M059J (cell line): ENCODE data around the gene GDE1. TPM values are rescaled to one million over a fixed set of nuclear protein-coding genes. Genes with fewer than 3 reads are reported as not detected.
"Not testable (repeated sequence)": the region's sequence is repeated elsewhere in the genome, so short reads cannot be mapped to it uniquely, and the experiment has no call there.

Source experiments
- DNase-seq: peaks from one replicate; pipeline ENCODE4 v3.0.0-alpha.2; 2012; ENCODE audit warnings: low read depth
- total RNA-seq: library from RNA; depleted of rRNA; stranded (reverse); fragments of >200 nt; shearing (Covaris generic); gene quantifications from 2 replicates; pipeline ENCODE4 v1.2.3, GENCODE V29; 2014; rRNA removed

Gene GDE1, protein sequence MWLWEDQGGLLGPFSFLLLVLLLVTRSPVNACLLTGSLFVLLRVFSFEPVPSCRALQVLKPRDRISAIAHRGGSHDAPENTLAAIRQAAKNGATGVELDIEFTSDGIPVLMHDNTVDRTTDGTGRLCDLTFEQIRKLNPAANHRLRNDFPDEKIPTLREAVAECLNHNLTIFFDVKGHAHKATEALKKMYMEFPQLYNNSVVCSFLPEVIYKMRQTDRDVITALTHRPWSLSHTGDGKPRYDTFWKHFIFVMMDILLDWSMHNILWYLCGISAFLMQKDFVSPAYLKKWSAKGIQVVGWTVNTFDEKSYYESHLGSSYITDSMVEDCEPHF
- 62.4 and 65.7 TPM in 2 replicates for total RNA-seq

GRCh38 chr16:19521471-19522396 is at the start of gene GDE1:
Gene GDE1, minus strand, starts transcription at chr16:19522098. Its CDS starts 134 bp downstream, at chr16:19521964.
- peak; percentile 85 for DNase-seq

GRCh38 chr16:19567560-19567959 is 45.7 kb upstream of the GDE1 start:
- no peak for DNase-seq

DNA sequence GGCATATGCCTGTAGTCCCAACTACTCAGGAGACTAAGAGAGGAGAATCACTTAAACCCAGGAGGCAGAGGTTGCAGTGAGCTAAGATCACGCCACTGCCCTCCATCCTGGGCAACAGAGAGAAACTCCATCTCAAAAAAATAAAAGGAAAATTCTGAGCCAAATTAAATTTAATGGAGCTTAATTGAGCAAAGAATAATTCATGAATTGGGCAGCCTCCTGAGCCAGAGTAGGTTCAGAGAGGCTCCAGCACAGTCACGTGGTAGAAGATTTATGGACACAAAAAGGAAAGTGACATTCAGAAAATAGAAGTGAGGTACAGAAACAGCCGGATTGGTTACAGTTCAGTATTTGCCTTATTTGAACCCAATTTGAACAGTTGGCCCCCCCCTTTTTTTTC is 44.5 kb upstream of the GDE1 start:
- no peak for DNase-seq

GRCh38 chr16:19563377-19563776 is 41.5 kb upstream of the GDE1 start:
- DNase-seq = no peak

DNA sequence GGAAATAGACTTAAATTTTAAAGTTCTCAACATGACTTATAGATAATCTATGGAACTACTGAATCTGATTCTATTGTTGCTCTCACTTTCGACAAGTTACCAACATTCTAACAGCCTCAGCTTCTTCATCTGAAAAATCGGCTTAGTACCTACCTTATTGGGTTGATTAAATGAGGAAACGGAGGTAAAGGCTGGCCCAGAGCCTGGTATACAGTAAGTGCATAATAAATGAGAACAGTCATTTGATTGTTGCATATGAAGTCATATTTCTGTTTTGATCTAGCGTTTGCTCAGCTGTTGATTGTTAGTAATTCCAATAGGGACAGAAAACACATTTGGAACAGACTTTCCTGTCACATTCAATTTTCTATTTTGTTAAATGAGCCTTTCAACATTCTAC is 38.2 kb upstream of the GDE1 start:
- DNase-seq = no peak

DNA sequence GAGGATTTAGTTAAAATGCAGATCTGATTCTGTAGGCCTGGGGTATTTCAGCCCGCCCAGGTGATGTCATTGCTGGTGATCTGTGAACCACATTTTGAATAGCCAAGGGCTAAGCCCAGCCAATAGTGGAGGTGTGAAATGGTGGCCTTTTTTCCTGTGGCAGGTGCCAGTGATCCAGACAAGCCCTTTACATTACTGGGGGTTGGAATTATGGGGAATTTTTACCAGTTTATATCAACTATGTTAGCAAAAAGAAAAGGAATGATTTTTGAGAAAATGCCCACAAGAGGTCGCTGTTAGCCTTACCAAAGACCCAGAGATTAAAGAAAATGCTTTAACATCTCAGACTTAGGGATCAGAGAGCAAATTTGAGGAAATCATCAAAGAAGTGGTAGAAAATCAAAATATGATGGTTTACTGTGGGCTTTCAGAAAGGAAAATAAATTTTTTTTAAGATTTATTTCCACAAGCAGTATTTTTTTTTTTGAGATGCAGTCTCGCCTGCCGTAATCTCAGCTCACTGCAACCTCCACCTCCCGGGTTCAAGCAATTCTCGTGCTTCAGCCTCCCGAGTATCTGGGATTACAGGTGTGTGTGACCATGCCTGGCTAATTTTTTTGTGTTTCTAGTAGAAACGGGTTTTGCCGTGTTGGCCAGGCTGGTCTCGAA is 37.5 kb upstream of the GDE1 start:
- DNase-seq = peak; percentile 58

DNA sequence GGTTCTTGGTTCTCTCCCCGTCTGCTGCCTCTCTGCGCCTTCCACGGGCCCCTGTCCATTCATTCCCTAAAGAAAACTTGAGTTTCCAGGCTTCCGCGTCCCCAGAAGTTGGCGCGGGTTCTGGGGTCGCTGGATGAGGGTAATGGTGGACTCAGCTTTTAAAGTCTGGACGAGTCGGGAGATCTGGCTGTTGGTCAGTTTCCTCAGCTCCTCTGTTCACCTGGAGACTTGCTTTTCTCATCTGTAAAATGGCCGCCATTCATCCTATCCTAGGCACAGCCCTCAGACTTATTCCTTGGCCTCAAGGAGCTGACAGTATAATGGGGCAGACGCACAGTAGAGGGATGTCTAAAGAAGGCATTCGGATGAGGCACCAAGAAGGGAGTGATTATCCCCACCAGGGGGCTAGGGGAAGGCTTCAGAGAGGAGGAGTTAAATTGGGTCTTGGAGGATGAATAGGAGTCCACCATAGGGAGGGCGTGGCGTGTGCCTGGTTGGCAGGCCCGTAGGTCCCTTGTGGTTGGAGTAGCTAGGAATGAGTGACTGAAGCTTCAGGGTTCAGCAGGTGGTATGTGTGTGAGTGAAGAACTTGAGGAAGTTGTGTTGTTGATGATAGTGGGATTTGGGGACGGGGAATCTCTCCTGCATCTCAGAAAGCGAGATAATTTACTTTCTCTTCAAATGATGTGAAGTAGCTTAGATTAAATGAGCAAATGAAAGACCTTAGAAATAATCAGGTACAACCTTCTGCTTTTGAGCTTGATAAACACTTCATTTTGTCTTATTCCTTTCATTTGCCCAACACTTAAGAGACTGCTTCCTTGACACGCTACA is 34.3 kb upstream of the GDE1 start:
- DNase-seq = peak; percentile 13

GRCh38 chr16:19555186-19555937 is 33.5 kb upstream of the GDE1 start, which contains the start of gene VPS35L:
Gene VPS35L, plus strand, starts transcription at chr16:19555703. Its CDS starts 27 bp downstream, at chr16:19555730.
- DNase-seq = peak; percentile 95

DNA sequence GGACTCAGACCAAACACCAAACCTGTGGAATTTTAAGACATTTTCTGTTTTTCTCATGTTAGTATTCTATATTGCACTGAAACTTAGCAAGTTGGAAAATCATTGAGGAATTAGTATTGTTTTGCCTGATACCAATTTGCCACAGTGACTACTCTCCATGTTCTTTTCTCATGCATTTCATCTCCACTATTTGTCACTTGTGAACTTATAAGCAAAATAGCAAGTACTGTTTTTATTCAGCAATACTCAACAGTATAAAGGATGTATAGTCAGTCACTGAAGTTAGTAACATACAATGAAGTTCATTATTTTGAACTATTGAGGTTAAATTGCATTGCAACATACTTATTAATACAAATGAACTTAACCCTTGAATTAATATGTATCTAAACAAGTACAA is 27.8 kb upstream of the GDE1 start:
- DNase-seq = no peak

DNA sequence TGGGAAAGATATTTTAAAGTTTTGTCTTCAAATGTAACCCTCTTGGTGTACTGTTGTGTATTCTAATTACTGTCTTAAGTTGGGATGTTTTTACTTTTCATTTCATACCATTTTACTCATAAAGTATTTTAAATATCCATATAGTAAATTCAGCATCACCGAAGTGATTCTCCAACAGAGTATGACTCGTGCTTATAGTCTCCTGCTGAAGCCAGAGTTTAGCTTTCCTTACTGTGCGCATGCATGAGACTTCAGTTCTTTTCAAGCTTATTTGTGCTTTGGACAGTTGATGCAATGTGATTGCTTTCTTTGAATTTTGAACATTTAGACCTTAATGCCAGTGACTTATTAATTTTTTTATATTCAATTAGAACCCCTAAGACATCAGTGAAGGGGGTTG is 26.2 kb upstream of the GDE1 start:
- DNase-seq = no peak

DNA sequence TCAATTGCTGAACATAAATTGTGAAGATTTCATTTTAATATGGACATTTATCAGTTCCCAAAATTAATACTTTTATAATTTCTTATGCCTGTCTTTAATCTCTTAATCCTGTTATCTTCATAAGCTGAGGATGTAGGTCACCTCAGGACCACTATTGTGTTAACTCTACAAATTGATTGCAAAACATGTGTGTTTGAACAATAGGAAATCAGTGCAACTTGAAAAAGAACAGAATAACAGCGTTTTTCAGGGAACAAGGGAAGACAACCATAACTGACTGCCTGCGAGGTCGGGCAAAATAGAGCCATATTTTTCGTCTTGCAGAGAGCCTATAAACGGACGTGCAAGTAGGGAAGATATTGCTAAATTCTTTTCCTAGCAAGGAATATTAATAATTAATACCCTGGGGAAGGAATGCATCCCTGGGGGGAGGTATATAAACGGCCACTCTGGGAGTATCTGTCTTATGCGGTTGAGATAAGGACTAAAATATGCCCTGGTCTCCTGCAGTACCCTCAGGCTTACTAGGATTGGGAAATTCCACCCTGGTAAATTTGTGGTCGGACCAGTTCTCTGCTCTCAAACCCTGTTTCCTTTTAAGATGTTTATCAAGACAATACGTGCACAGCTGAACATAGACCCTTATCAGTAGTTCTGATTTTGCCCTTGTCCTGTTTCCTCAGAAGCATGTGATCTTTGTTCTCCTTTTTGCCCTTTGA is 21.5 kb upstream of the GDE1 start:
- DNase-seq = not testable (repeated sequence)

DNA sequence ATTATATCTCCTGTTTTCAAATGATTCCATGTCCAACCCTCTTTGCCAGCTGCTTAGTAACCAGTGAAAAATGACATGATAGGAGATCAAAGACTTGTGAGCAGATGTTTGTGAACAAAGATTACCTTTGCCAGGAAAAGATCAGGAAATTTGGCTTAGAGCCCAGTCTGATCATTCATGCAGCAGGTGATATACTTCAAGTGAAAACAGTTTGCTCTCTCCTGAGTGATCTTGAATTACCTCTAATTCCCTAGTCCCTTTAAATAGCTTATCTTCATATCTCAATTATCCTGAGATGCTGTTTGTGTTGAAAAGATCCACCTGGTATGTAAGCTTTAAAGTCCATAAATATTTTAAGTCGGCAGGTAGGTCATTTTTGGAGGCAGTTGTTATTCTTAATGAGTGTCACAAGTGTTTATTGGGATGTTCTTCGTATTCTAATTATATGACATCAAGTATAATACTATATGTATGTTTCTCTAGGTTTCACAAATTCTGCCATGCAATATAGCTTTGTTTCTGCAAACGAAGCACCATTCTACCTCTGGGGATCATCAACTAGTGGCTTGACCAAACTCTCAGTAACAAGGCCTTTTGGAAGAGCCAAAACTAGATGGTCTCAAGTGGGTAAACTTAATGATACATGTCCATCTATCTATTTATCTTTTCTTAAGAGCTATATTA is 20.4 kb upstream of the GDE1 start:
- DNase-seq = no peak

DNA sequence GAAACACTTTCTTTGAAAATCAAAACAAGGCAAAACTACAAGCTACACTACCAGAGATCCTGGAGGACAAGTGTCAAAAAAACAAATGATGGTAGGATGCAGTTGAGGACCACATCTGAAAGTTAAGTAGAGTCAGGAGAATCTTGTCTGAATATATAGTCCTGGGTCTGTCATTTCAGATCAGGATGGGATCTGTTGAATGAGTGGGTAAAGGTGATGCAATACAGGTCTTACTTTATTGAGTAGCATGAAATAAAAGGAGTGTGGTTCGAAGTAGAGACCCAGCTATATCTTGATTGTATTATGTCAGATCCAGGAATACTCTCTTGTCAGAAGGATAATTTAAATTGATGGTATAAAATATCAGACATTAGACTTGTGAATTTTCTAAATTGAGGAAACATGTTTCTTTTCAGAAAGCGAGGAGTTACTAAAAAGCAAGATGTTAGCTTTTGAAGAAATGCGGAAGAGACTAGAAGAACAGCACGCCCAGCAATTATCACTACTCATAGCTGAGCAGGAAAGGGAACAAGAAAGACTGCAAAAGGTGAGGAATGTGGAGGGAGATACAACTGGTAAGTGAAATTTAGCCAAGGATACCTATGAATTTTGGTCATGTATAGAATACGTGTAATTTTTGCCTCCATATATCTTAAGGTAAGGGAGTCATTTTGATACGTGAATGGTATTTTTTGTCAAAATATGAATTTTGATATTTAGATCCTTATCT is 18.5 kb upstream of the GDE1 start:
- DNase-seq = no peak

DNA sequence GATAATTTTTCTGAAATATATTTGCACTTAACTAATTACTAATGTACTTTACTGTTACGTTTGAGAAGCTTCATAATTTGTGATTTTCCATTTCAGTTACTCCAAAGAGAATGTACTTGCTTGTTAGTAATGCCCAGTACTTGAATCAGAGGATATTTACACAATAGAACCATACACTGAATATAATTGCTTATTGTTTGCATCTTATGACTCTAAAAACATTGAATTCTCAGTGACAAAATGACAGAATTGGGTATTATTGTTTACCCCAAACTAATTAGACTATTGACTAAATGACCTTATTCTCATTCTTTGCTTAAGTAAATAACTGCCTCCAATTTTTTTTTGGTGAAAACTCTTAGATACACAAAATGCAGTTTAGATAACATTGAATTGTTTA is 10.7 kb upstream of the GDE1 start:
- DNase-seq = no peak

DNA sequence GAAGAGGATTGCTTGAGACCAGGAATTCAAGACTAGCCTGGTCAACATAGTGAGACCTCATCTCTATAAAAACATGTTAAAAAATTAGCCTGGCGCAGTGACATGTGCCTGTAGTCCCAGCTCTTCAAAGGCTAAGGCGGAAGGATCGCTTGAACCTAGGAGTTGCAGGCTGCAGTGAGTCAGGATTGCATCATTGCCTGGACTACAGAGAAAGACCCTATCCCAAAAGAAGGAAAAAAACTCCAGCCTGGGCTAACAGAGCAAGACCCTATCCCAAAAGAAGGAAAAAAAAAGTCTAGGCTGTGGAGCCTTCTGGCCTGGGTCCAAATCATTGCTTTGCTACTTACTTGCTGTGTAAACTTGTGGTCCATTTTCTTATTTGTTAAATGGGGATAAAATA is 6.8 kb upstream of the GDE1 start:
- DNase-seq = no peak

GRCh38 chr16:19527161-19527560 is 5.3 kb upstream of the GDE1 start:
- DNase-seq = no peak

DNA sequence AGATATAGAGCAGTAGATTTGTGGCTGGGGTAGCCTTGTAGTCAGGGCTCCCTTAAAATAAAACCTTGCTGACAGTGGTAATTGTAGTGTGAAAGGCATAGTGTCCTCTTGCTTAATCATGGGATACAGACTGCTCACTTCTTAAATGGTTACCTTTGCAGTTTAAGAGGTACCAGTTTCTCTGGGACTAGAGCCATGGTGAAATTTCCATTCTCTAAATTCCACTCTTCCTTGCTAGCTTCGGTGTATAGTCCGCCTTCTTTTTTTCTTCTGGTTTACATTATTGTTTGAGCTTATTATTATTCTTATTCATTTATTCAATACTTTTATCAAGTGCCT is 3.5 kb upstream of the GDE1 start:
- no peak for DNase-seq

DNA sequence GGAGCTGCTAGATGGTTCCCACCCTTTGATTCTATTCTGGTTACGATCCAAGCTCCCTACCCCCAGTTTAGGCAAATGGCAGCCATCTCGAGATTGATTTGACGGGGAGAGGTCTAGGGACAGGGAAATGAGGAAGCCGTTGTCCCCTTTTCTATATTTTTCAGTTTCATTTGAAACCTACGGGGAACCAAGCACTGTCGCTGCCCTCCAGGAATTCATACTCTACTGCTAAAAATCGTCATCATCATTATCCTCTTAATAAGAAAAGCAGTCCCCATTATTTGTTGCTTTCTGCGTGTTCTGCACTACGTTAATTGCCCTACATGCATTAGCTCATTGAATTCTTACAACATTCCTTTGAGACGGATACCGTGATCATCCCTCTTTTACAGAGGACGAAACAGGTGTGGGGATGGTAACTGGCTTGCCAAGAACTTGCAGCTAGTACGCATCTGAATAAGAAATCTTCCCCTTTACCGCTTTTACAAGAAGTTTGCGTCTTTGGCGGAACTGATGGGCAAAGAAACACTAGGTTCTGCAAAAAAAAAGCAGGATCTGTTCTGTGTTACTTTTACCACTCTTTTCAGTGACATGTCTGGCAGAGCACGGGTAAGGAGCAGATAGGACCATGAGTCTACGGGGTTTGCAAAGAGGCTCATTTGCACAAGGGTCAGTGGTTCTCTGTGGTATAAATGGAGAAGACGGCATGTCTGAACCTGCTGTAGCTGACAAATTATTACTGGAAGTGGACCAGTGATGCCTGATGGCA is 2.9 kb upstream of the GDE1 start:
- peak; percentile 5 for DNase-seq
